ENCODE measurements around the gene PLCL1. TPM values are rescaled to one million over a fixed set of nuclear protein-coding genes. Genes with fewer than 3 reads are reported as not detected.
"Not testable (repeated sequence)": the region's sequence is repeated elsewhere in the genome, so short reads cannot be mapped to it uniquely, and the experiment has no call there.

Gene PLCL1
- total and polyA plus RNA-seq, 5 experiments from 2014 or later: 3.0 to 8.8 (median 4.8) TPM

DNA sequence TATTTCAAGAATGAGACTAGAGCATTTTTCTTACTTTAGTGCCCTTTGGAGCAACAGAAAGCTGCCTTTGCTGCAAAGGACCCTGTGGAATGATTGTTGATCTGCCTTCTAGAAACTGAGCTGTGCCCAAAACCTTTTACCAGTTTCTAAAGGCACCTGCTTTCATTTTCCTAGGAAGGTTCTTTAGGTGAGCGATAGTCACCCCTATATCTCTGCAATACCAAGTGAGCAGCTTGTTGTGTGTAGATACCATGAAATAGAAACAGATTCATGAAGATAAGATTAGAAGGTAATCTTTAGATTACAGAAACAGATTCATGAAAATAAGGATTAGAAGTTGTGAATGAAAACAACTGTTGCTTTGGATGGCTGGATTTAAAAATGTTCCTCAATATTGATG lies 202.3 kb downstream of the PLCL1 start:
- no peak overlapping the region for H3K27ac Mint-ChIP-seq
- H3K9me3 Mint-ChIP-seq: peaks cover 14 to 48% (median 28%) of the 10 kb centered on the region in 9 donors
- peaks cover 5 to 31% (median 25%) of the 10 kb centered on the region in 3 donors for H3K36me3 Mint-ChIP-seq
- ATAC-seq: no peak
- H3K4me3 Mint-ChIP-seq: no peak overlapping the region
- H3K27me3 Mint-ChIP-seq: no peaks in the 10 kb centered on the region
- H3K4me1 Mint-ChIP-seq: peaks cover 3 to 11% (median 7%) of the 10 kb centered on the region in 4 donors
- DNase-seq: no peak
- POLR2A ChIA-PET: no interaction called here

DNA sequence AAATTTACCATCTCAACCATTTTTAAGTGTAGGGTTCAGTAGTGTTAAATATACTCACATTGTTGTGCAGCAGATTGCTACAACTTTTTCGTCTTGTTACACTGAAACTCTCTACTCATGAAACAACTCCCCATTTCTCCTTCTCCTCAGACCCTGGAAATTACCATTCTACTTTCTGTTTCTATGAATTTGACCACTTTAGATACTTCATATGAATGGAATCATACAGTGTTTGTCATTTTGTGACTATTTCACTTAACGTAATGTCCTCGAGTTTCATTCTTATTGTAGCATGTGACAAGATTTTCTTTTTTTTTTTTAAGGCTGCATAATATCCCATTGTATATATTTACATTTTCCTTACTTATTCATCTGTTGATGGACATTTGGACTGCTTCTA lies 203.8 kb downstream of the PLCL1 start:
- POLR2A ChIA-PET: no interaction called here
- H3K4me3 Mint-ChIP-seq: no peak overlapping the region
- DNase-seq: no peak
- H3K27ac Mint-ChIP-seq: no peak overlapping the region
- H3K36me3 Mint-ChIP-seq: peaks cover 5 to 33% (median 28%) of the 10 kb centered on the region in 3 donors
- H3K27me3 Mint-ChIP-seq: no peaks in the 10 kb centered on the region
- peaks cover 3 to 11% (median 6%) of the 10 kb centered on the region in 4 donors for H3K4me1 Mint-ChIP-seq
- no peak for ATAC-seq
- peaks cover 14 to 53% (median 30%) of the 10 kb centered on the region in 9 donors for H3K9me3 Mint-ChIP-seq

DNA sequence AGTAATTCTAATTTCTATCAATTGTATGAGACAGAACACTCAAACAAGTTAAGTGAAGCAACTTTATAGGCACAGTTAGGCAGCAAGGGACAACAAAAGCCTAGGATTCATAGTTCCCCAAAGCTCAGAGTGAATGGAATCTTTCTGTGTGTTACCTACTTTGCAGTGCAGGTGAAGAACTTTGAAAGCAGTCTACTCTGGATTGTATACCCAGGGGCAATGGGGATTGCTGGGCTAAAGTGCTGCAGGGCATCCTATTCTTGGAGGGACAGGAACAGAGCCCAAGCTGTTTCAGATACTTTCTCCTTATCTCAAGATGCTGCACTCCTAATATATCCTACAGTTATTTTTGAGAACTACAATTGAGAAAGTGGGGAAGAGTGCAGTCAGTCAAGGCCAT lies 207.6 kb downstream of the PLCL1 start:
- peaks cover 14 to 53% (median 30%) of the 10 kb centered on the region in 9 donors for H3K9me3 Mint-ChIP-seq
- peaks cover 2 to 33% (median 26%) of the 10 kb centered on the region in 3 donors for H3K36me3 Mint-ChIP-seq
- POLR2A ChIA-PET: no interaction called here
- H3K27ac Mint-ChIP-seq: no peak overlapping the region
- ATAC-seq: no peak
- no peaks in the 10 kb centered on the region for H3K27me3 Mint-ChIP-seq
- no peak for DNase-seq
- no peak overlapping the region for H3K4me3 Mint-ChIP-seq
- H3K4me1 Mint-ChIP-seq: peaks cover 1 to 12% (median 11%) of the 10 kb centered on the region in 4 donors

DNA sequence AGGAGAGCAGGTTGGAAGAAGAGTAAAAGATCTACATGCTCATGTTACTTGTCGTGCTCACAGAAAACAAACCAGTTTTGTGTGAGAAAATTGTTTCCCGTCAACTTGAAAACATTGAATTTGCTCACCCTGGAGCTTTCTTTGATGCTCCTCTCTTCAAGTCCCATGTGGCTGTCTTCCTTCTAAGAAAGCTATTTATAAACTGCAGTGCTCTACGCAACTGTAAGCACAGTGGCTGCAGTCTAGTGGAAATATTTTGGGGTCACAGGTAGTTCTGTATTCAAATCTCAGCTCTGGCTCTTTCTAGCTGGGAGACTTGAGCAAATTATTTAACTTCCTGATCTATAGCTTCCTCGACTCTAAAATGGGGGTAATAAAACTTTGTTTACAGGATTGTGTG lies 211.8 kb downstream of the PLCL1 start:
- DNase-seq (no peak), ATAC-seq (no peak)
- POLR2A ChIA-PET: no interaction called here
- Mint-ChIP-seq H3K27ac (peak overlapping the region in 1 of 10 donors; percentile 2), H3K4me1 (peaks cover 3 to 12% (median 11%) of the 10 kb centered on the region in 4 donors), H3K9me3 (peaks cover 6 to 40% (median 11%) of the 10 kb centered on the region in 9 donors), H3K27me3 (peaks cover 0 to 3% (median 0%) of the 10 kb centered on the region in 5 donors), H3K4me3 (no peak overlapping the region), H3K36me3 (peaks cover 0 to 15% (median 11%) of the 10 kb centered on the region in 3 donors)

DNA sequence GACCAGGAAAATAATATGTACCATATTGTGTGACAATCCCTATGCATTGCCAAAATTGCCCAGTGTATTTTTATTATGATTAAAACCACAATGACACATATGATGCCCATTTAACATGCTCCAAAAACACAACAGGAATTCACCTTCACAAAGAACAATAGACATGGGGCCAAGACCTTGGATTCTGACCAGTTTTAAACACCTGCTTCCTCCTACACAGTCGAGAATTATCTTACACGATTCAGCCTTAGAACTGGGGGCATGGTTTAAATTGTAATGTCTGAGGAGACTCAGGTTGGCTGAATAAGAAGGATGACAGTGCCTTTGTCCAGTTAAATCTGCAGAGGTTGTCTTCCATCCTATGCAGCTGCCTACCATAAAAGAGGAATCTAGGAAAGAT lies 212.7 kb downstream of the PLCL1 start:
- H3K36me3 Mint-ChIP-seq: peaks cover 0 to 10% (median 3%) of the 10 kb centered on the region in 3 donors
- POLR2A ChIA-PET: no interaction called here
- DNase-seq (no peak), ATAC-seq (no peak)
- H3K4me1 Mint-ChIP-seq: peaks cover 4 to 12% (median 11%) of the 10 kb centered on the region in 4 donors
- H3K9me3 Mint-ChIP-seq: peaks cover 1 to 40% (median 5%) of the 10 kb centered on the region in 9 donors
- peaks cover 0 to 3% (median 0%) of the 10 kb centered on the region in 5 donors for H3K27me3 Mint-ChIP-seq
- no peak overlapping the region for H3K4me3 Mint-ChIP-seq
- H3K27ac Mint-ChIP-seq: no peak overlapping the region

DNA sequence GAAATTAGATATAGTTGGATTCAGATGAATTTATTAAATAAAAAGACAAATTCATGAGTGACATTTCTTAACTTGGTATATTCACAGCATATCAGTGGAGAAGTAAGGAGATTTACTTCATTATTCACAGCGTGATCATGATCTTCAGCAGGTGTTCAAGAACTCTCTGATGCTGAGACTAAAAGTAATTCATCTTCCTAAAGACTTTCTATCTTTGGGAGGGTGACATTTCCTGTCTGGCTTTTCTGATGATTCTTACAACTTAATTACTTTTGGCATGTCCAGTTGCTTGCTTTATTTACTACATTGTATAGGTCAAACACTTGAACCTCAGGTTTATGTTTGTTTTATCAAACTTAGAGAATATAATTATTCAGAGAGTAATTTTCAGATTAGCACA lies 224.6 kb downstream of the PLCL1 start:
- Mint-ChIP-seq H3K36me3 (no peaks in the 10 kb centered on the region), H3K4me3 (no peak overlapping the region), H3K27me3 (no peaks in the 10 kb centered on the region), H3K9me3 (no peaks in the 10 kb centered on the region), H3K4me1 (peaks cover 2 to 26% (median 11%) of the 10 kb centered on the region in 4 donors), H3K27ac (no peak overlapping the region)
- ATAC-seq (no peak), DNase-seq (no peak)
- POLR2A ChIA-PET: no interaction called here

DNA sequence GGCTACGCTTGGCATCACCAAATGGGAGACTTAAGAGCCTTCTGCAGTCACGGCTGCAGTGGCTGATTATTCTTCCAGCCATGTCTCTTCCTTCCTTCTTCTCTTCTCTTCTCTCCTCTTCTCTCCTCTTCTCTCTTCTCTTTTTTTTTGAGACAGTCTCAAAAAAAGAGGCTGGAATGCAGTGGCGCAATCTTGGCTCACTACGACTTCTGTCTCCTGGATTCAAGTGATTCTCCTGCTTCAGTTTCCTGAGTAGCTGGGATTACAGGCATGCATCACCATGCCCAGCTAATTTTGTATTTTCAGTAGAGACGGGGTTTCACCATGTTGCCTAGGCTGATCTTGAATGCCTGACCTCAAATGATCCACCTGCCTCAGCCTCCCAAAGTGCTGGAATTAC lies 225.2 kb downstream of the PLCL1 start:
- H3K27me3 Mint-ChIP-seq, H3K36me3 Mint-ChIP-seq, H3K9me3 Mint-ChIP-seq, H3K27ac Mint-ChIP-seq, ATAC-seq, DNase-seq, POLR2A ChIA-PET, H3K4me3 Mint-ChIP-seq: not testable (repeated sequence)
- peaks cover 2 to 26% (median 11%) of the 10 kb centered on the region in 4 donors for H3K4me1 Mint-ChIP-seq

DNA sequence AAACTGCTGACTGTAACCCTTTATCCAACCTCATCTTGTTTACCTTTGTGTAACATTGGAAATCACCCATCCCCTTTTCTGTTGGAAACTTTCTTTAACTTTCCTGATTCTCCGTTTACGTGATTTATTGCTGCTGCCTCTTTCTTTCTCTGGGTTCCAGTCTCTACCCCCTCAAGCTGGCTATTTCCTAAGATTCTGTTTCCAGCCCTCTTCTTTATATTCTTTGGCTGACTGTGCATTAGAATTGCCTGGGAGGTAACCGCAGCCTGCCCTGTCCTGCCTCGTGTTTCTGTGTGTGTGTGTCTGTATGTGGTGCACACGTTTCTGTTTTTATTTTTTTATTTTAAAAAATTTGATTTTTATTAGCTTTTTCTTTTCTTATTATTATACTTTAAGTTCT lies 229.2 kb downstream of the PLCL1 start:
- Mint-ChIP-seq H3K4me3 (no peak overlapping the region), H3K27ac (no peak overlapping the region), H3K36me3 (no peaks in the 10 kb centered on the region), H3K9me3 (peaks cover 0 to 9% (median 0%) of the 10 kb centered on the region in 9 donors), H3K4me1 (peaks cover 0 to 23% (median 11%) of the 10 kb centered on the region in 4 donors), H3K27me3 (no peaks in the 10 kb centered on the region)
- ATAC-seq (no peak), DNase-seq (no peak)
- POLR2A ChIA-PET: no interaction called here

DNA sequence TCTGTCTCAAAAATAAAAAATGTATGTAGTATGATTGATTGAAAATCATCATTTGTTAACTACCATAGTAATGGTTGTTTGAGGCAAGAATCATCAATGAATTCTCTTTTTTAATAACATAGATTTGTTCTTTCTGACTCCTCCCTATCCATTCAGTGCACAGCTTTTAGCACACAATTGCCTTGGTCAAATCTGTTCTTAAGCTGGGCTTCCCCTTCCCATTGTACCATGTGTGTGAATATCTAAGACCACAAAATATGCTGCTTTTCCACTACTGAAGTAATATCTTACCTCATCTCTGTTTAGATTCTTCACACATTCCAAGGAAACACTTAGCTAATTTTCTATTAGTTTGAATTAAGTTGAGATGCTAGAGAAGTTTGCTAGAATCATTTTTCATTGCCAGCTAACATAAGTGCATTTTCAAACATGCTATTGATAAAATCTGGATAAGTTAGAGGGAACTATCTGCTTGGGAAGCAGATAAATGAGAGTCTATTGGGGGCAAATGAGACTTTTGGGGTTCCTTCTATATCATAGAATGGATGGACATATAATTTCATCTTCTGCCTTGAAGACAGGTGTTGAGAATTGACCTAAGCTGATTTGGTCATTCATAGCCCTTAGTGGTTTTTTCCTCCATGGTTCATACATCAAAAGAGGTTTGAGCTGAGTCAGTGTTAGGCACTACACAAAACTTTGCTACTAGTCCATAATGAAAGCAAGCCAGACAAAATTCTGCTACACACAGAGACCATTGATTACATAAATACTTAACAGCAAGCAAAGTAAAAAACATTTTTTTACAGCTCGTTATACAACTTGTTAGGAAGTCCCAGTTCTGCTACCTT lies 231.9 kb downstream of the PLCL1 start:
- no peak overlapping the region for H3K27ac Mint-ChIP-seq
- peaks cover 0 to 10% (median 1%) of the 10 kb centered on the region in 4 donors for H3K4me1 Mint-ChIP-seq
- H3K27me3 Mint-ChIP-seq: no peaks in the 10 kb centered on the region
- DNase-seq: no peak
- POLR2A ChIA-PET: no interaction called here
- ATAC-seq: no peak
- H3K4me3 Mint-ChIP-seq: no peak overlapping the region
- H3K36me3 Mint-ChIP-seq: no peaks in the 10 kb centered on the region
- peaks cover 0 to 9% (median 0%) of the 10 kb centered on the region in 9 donors for H3K9me3 Mint-ChIP-seq

DNA sequence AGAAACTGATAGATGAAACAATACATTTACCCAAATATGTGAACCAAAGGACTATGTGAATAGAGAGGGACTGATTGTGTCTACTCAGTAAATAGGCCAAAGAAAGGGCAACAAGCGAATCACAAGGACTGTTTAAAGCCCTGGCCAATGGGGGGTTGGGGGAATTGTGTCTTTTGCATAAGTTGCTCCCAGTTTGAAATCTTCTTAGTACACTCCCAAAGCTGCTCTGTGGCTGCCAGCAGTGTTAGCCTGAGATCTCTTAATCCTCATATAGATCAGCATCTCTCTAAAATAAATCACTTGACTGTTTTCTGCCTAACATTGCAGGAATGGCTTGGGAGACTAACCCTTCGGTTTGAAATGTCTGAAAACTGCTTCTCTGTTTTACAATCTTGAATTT lies 236.4 kb downstream of the PLCL1 start:
- no peaks in the 10 kb centered on the region for H3K27me3 Mint-ChIP-seq
- no peak overlapping the region for H3K4me3 Mint-ChIP-seq
- H3K27ac Mint-ChIP-seq: peak overlapping the region in 2 of 10 donors; percentile 4 to 23

DNA sequence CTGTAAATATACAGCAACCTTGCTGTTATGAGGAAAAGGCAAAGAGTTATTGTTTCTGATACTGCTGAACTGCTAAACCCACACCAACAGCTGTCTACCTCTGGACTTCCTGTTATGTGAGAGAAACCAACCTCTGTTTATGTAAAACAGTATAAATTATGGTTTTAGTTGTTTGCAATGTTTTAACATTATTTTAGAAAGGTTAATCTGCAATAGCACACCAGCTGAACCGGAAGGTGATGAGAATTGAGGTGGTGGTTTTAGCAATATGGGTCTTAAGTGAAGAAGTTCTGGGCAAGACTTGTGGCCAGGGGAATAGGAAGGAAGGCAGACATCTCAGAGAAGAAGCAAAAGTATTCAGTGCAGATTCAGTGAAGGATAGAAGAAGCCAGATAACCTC lies 237.8 kb downstream of the PLCL1 start:
- peaks cover 0 to 7% (median 5%) of the 10 kb centered on the region in 4 donors for H3K4me1 Mint-ChIP-seq
- no peaks in the 10 kb centered on the region for H3K27me3 Mint-ChIP-seq
- POLR2A ChIA-PET: no interaction called here
- H3K9me3 Mint-ChIP-seq: peaks cover 0 to 2% (median 0%) of the 10 kb centered on the region in 9 donors
- DNase-seq (peak in 3 of 10 donors; percentile 17 to 25 (median 25)), ATAC-seq (no peak)
- no peak overlapping the region for H3K27ac Mint-ChIP-seq
- H3K4me3 Mint-ChIP-seq: no peak overlapping the region
- H3K36me3 Mint-ChIP-seq: peaks cover 0 to 3% (median 0%) of the 10 kb centered on the region in 3 donors

More for the DNA sequence above, 236.4 kb downstream of the PLCL1 start:
- peaks cover 0 to 5% (median 4%) of the 10 kb centered on the region in 4 donors for H3K4me1 Mint-ChIP-seq
- ATAC-seq: no peak
- POLR2A ChIA-PET: no interaction called here
- no peak for DNase-seq
- H3K9me3 Mint-ChIP-seq: peaks cover 0 to 4% (median 0%) of the 10 kb centered on the region in 9 donors
- H3K36me3 Mint-ChIP-seq: peaks cover 0 to 3% (median 0%) of the 10 kb centered on the region in 3 donors

DNA sequence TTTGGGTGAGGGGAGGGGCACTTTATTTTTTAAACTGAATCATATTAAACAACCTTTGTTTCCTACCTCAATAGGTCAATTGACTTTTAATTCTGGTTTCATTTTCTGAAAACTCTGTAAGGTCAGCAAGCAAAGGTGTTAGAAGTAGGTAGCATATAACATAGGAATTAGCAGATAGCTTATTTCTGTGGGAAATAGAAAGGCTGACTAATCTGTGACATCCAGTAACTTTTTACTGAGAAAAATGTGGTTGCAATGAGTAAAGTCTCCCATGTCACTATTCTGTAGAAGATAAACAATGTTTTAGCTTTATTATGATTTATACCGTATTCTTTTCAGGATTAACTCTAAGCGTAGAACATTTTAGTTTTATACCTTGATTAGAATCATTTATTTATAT lies 240.4 kb downstream of the PLCL1 start:
- Mint-ChIP-seq H3K4me3 (no peak overlapping the region), H3K27ac (no peak overlapping the region), H3K27me3 (no peaks in the 10 kb centered on the region), H3K4me1 (peaks cover 0 to 7% (median 5%) of the 10 kb centered on the region in 4 donors), H3K9me3 (peaks cover 0 to 2% (median 0%) of the 10 kb centered on the region in 9 donors), H3K36me3 (peaks cover 0 to 3% (median 0%) of the 10 kb centered on the region in 3 donors)
- DNase-seq (no peak), ATAC-seq (no peak)
- POLR2A ChIA-PET: no interaction called here

DNA sequence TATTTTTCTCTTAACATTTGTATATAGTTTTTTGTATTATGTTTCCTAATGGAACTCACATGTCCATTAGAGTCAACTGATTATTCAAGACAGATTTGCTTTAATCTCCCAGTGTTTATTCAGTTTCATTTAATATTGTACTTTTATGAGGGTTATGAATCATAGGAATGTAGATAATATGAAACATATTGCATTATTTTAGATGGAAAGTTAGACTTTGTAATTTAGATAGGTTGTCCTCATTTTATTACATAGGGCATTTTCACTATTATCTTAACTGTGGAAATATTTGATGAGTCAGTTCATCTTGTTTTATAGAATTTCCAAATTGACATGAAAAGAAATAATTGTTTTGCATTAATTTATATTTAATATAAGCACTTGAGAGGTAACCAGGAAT lies 240.8 kb downstream of the PLCL1 start:
- Mint-ChIP-seq H3K36me3 (peaks cover 0 to 3% (median 0%) of the 10 kb centered on the region in 3 donors), H3K27ac (no peak overlapping the region), H3K27me3 (no peaks in the 10 kb centered on the region), H3K4me1 (peaks cover 0 to 7% (median 5%) of the 10 kb centered on the region in 4 donors), H3K9me3 (peaks cover 0 to 2% (median 0%) of the 10 kb centered on the region in 9 donors), H3K4me3 (no peak overlapping the region)
- ATAC-seq (no peak), DNase-seq (no peak)
- POLR2A ChIA-PET: no interaction called here

Measured in naive thymus-derived CD8-positive, alpha-beta T cell (primary cell).